Ishikawa (cell line): ENCODE results near the gene PRR3.

Experiments used
- CEBPB ChIP-seq: IDR thresholded peaks from 2 replicates; pipeline ENCODE4 v1.6.1; 2012
- EGR1 ChIP-seq: IDR thresholded peaks from 2 replicates; pipeline ENCODE4 v1.6.1; 2012
- EP300 ChIP-seq: IDR thresholded peaks from 2 replicates; pipeline ENCODE4 v1.6.1; 2012; ENCODE audit warnings: borderline replicate concordance
- FOXM1 ChIP-seq: IDR thresholded peaks from 2 replicates; pipeline ENCODE4 v1.6.1; 2012; ENCODE audit warnings: low read depth, borderline replicate concordance
- NFIC ChIP-seq: IDR thresholded peaks from 2 replicates; pipeline ENCODE4 v1.6.1; 2012
- RAD21 ChIP-seq: IDR thresholded peaks from 2 replicates; pipeline ENCODE4 v1.6.1; 2012; ENCODE audit warnings: low read depth
- TAF1 ChIP-seq: IDR thresholded peaks from 2 replicates; pipeline ENCODE4 v1.6.1; 2012; ENCODE audit warnings: low read depth, mild to moderate bottlenecking
- TCF12 ChIP-seq: IDR thresholded peaks from 2 replicates; pipeline ENCODE4 v1.6.1; 2012; ENCODE audit warnings: low read depth
- TEAD4 ChIP-seq: IDR thresholded peaks from 2 replicates; pipeline ENCODE4 v1.6.1; 2012
- YY1 ChIP-seq: IDR thresholded peaks from 2 replicates; pipeline ENCODE4 v1.6.1; 2012; ENCODE audit warnings: low read depth
- TF ChIP-seq, protein P1 (sequence below): IDR thresholded peaks from 2 replicates; pipeline ENCODE4 v1.6.1; 2012; ENCODE audit warnings: low read depth, mild to moderate bottlenecking
- TF ChIP-seq, protein P2 (sequence below): IDR thresholded peaks from 2 replicates; pipeline ENCODE4 v1.6.1; 2012

DNA sequence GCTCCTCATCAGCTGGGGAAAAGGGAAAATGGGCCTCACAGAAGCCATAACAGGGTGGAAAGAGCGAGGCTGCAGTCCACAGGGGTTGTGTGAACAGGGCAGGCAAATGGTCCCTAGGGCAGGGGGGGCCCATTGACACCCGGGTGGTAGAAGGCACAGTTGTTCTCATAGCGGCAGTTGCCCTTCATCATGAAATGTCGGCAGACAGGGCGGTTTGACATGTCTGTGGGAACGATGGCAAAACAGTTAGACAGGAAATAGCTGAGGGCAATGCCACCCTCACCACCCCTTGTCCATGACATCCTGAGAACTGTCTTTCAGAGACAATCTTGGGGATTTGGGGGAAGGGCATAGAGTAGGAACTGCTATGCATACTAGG is 44.3 kb downstream of the PRR3 start:
- TF ChIP-seq NFIC (no peak), YY1 (no peak), EP300 (no peak), TCF12 (no peak), TEAD4 (no peak), CEBPB (no peak), FOXM1 (no peak), EGR1 (no peak), RAD21 (no peak), TAF1 (no peak)
- TF ChIP-seq, protein P1, sequence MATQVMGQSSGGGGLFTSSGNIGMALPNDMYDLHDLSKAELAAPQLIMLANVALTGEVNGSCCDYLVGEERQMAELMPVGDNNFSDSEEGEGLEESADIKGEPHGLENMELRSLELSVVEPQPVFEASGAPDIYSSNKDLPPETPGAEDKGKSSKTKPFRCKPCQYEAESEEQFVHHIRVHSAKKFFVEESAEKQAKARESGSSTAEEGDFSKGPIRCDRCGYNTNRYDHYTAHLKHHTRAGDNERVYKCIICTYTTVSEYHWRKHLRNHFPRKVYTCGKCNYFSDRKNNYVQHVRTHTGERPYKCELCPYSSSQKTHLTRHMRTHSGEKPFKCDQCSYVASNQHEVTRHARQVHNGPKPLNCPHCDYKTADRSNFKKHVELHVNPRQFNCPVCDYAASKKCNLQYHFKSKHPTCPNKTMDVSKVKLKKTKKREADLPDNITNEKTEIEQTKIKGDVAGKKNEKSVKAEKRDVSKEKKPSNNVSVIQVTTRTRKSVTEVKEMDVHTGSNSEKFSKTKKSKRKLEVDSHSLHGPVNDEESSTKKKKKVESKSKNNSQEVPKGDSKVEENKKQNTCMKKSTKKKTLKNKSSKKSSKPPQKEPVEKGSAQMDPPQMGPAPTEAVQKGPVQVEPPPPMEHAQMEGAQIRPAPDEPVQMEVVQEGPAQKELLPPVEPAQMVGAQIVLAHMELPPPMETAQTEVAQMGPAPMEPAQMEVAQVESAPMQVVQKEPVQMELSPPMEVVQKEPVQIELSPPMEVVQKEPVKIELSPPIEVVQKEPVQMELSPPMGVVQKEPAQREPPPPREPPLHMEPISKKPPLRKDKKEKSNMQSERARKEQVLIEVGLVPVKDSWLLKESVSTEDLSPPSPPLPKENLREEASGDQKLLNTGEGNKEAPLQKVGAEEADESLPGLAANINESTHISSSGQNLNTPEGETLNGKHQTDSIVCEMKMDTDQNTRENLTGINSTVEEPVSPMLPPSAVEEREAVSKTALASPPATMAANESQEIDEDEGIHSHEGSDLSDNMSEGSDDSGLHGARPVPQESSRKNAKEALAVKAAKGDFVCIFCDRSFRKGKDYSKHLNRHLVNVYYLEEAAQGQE: no peak
- TF ChIP-seq, protein P2, sequence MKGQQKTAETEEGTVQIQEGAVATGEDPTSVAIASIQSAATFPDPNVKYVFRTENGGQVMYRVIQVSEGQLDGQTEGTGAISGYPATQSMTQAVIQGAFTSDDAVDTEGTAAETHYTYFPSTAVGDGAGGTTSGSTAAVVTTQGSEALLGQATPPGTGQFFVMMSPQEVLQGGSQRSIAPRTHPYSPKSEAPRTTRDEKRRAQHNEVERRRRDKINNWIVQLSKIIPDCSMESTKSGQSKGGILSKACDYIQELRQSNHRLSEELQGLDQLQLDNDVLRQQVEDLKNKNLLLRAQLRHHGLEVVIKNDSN: no peak
